H1 (cell line): Measurements from ENCODE around the gene ASAP2. TPM values are rescaled to one million over a fixed set of nuclear protein-coding genes. Genes with fewer than 3 reads are reported as not detected.
A peak's percentile ranks its signal among the peaks of the same experiment; 100 is the strongest.

Experiments
- CTCF ChIA-PET: fragments of 300-600 bp; sonication (Branson Sonifier 250); formaldehyde crosslinking; loops from one replicate; lab custom pipeline; 2021; ENCODE audit not compliant: partially characterized antibody; lab: Charles Lee
- POLR2A ChIA-PET: fragments of 300-600 bp; sonication (Branson Sonifier 250); formaldehyde crosslinking; loops from one replicate; lab custom pipeline; 2021; ENCODE audit warnings: inconsistent platforms; ENCODE audit not compliant: partially characterized antibody; lab: Charles Lee
- DNase-seq, 2 experiments: peaks; one replicate each; pipeline versions ENCODE4 v3.0.0 to v3.0.0-alpha.2; 2010 to 2022; ENCODE audit warnings: low spot score in 2 of 2, low read depth in 1 of 2, mixed read lengths in 1 of 2
- FAIRE-seq: peaks from 2 replicates; lab custom pipeline; 2011; peaks lifted over from hg19 to GRCh38; lab: Jason Lieb, UNC
- H2AFZ ChIP-seq: 2 replicates; pipeline ENCODE4 v1.8.1; 2012; ENCODE audit warnings: low read length, inconsistent platforms
- H2AK5ac ChIP-seq: 2 replicates; pipeline ENCODE4 v1.6.1; 2013; ENCODE audit warnings: low read depth, low read length
- H2BK120ac ChIP-seq: replicated peaks from 2 replicates; pipeline ENCODE3; 2013; ENCODE audit warnings: low read depth, low read length, inconsistent platforms
- H2BK12ac ChIP-seq: 2 replicates; pipeline ENCODE4 v1.6.1; 2013; ENCODE audit warnings: low read depth, low read length
- H2BK15ac ChIP-seq: 2 replicates; pipeline ENCODE4 v1.6.1; 2013; ENCODE audit warnings: low read length
- H2BK20ac ChIP-seq: 2 replicates; pipeline ENCODE4 v1.6.1; 2013; ENCODE audit warnings: low read length
- H2BK5ac ChIP-seq: 2 replicates; pipeline ENCODE4 v1.6.1; 2013; ENCODE audit warnings: low read depth, low read length
- H3K14ac ChIP-seq: 2 replicates; pipeline ENCODE4 v1.6.1; 2013; ENCODE audit warnings: inconsistent platforms; ENCODE audit not compliant: insufficient read length
- H3K18ac ChIP-seq: 2 replicates; pipeline ENCODE4 v1.6.1; 2013; ENCODE audit warnings: low read length; ENCODE audit errors: extremely low read depth
- H3K23ac ChIP-seq: 2 replicates; pipeline ENCODE4 v1.6.1; 2013; ENCODE audit warnings: inconsistent platforms; ENCODE audit not compliant: insufficient read length
- H3K23me2 ChIP-seq: 2 replicates; pipeline ENCODE4 v1.6.1; 2013; ENCODE audit warnings: low read depth, low read length
- H3K27ac ChIP-seq: 2 replicates; pipeline ENCODE4 v1.6.1; 2011; ENCODE audit warnings: low read depth, low read length, inconsistent platforms
- H3K27me3 ChIP-seq, 4 experiments: replicated peaks in 1 of 4; 1 replicate in 1 of 4; 2 replicates in 3 of 4; pipeline versions ENCODE4 v1.6.1 to v1.8.1; 2011 to 2013; ENCODE audit warnings: low read length in 3 of 4, mild to moderate bottlenecking in 3 of 4, inconsistent platforms in 2 of 4, mixed read lengths in 2 of 4, moderate library complexity in 1 of 4; ENCODE audit not compliant: control insufficient read depth in 3 of 4, insufficient read depth in 3 of 4; ENCODE audit errors: extremely low read depth in 1 of 4
- H3K36me3 ChIP-seq, 4 experiments: 2 replicates each; pipeline versions ENCODE4 v1.6.1 to v1.8.1; 2011 to 2013; ENCODE audit warnings: mild to moderate bottlenecking in 4 of 4, low read length in 3 of 4, moderate library complexity in 2 of 4, control low read depth in 1 of 4, inconsistent platforms in 1 of 4; ENCODE audit not compliant: insufficient read depth in 4 of 4, control insufficient read depth in 2 of 4
- H3K4ac ChIP-seq: replicated peaks from 2 replicates; pipeline ENCODE3; 2013; ENCODE audit warnings: low read length, low read depth, mixed read lengths, inconsistent platforms; ENCODE audit not compliant: insufficient read length
- H3K4me1 ChIP-seq, 4 experiments: replicated peaks in 1 of 4; 1 replicate in 1 of 4; 2 replicates in 3 of 4; pipeline versions ENCODE4 v1.6.1 to v1.8.1; 2011 to 2013; ENCODE audit warnings: low read length in 3 of 4, inconsistent platforms in 2 of 4, mixed read lengths in 1 of 4; ENCODE audit not compliant: insufficient read depth in 4 of 4, control insufficient read depth in 3 of 4
- H3K4me2 ChIP-seq, 2 experiments: 2 replicates each; pipeline versions ENCODE4 v1.6.1 to v1.8.1; 2011 to 2013; ENCODE audit warnings: low read depth in 2 of 2, low read length in 2 of 2, control low read depth in 1 of 2, inconsistent platforms in 1 of 2, mild to moderate bottlenecking in 1 of 2; ENCODE audit not compliant: insufficient read depth in 1 of 2
- H3K4me3 ChIP-seq, 4 experiments: fragments of 200-600, 300-600 bp in 1 of 4; sonication (generic), shearing (Covaris generic), sonication (Bioruptor Twin) in 1 of 4; 2 replicates each; pipeline versions ENCODE4 v1.5.1 to v1.8.1; 2011 to 2016; ENCODE audit warnings: low read length in 4 of 4, low read depth in 3 of 4, control low read depth in 2 of 4, inconsistent platforms in 2 of 4, mild to moderate bottlenecking in 2 of 4, mixed read lengths in 1 of 4, moderate library complexity in 1 of 4; ENCODE audit not compliant: insufficient read depth in 2 of 4; ENCODE audit errors: extremely low read depth in 1 of 4
- H3K56ac ChIP-seq: replicated peaks from 2 replicates; pipeline ENCODE3; 2013; ENCODE audit warnings: low read depth, mild to moderate bottlenecking, mixed read lengths, low read length, inconsistent platforms; ENCODE audit not compliant: insufficient read length
- H3K79me1 ChIP-seq: 2 replicates; pipeline ENCODE4 v1.6.1; 2013; ENCODE audit warnings: low read depth, low read length, control low read depth
- H3K79me2 ChIP-seq, 2 experiments: 2 replicates each; pipeline versions ENCODE4 v1.6.1 to v1.8.1; 2012 to 2013; ENCODE audit warnings: low read length in 2 of 2, mild to moderate bottlenecking in 2 of 2, inconsistent platforms in 1 of 2; ENCODE audit not compliant: insufficient read depth in 2 of 2, control insufficient read depth in 1 of 2
- H3K9ac ChIP-seq, 4 experiments: replicated peaks in 1 of 4; 1 replicate in 1 of 4; 2 replicates in 3 of 4; pipeline versions ENCODE4 v1.6.1 to v1.8.1; 2011 to 2013; ENCODE audit warnings: low read depth in 3 of 4, low read length in 3 of 4, control low read depth in 2 of 4, mild to moderate bottlenecking in 2 of 4, moderate library complexity in 2 of 4, inconsistent platforms in 1 of 4; ENCODE audit errors: extremely low read depth in 1 of 4
- H3K9me3 ChIP-seq, 2 experiments: 2 replicates each; pipeline versions ENCODE4 v1.6.1 to v1.8.1; 2012 to 2013; ENCODE audit warnings: mild to moderate bottlenecking in 2 of 2, moderate library complexity in 2 of 2, control low read depth in 1 of 2, inconsistent platforms in 1 of 2, low read depth in 1 of 2, low read length in 1 of 2, mixed read lengths in 1 of 2; ENCODE audit not compliant: insufficient read depth in 2 of 2
- H4K20me1 ChIP-seq, 2 experiments: replicated peaks in 1 of 2; 2 replicates each; pipeline versions ENCODE3 to v1.8.1; 2011 to 2013; ENCODE audit warnings: inconsistent platforms in 2 of 2, low read length in 2 of 2, mild to moderate bottlenecking in 1 of 2; ENCODE audit not compliant: insufficient read depth in 2 of 2, control insufficient read depth in 1 of 2
- H4K5ac ChIP-seq: 2 replicates; pipeline ENCODE4 v1.6.1; 2013; ENCODE audit warnings: low read length, low read depth, mixed read lengths, inconsistent platforms; ENCODE audit not compliant: insufficient read length
- H4K8ac ChIP-seq: 2 replicates; pipeline ENCODE4 v1.8.0; 2013; ENCODE audit warnings: mild to moderate bottlenecking, moderate library complexity, low read length, inconsistent platforms; ENCODE audit not compliant: insufficient read depth; ENCODE audit errors: extremely low read depth
- H4K91ac ChIP-seq: replicated peaks from 2 replicates; pipeline ENCODE3; 2013; ENCODE audit warnings: low read length, mixed read lengths, inconsistent platforms; ENCODE audit not compliant: insufficient read length
- ATF3 ChIP-seq: IDR thresholded peaks from 2 replicates; pipeline ENCODE4 v1.6.1; 2011; ENCODE audit warnings: low read depth, mild to moderate bottlenecking, low read length; ENCODE audit not compliant: insufficient read depth
- EP300 ChIP-seq, 2 experiments: IDR thresholded peaks; 1 replicate in 1 of 2; 2 replicates in 1 of 2; pipeline ENCODE4 v1.6.1; 2011 to 2012; ENCODE audit warnings: low read depth in 2 of 2, low read length in 2 of 2, mild to moderate bottlenecking in 2 of 2, borderline replicate concordance in 1 of 2, inconsistent platforms in 1 of 2, moderate library complexity in 1 of 2
- FOSL1 ChIP-seq: IDR thresholded peaks from 2 replicates; pipeline ENCODE4 v1.6.1; 2011; ENCODE audit warnings: mild to moderate bottlenecking, low read depth, low read length, moderate library complexity; ENCODE audit not compliant: insufficient read depth
- NRF1 ChIP-seq: IDR thresholded peaks from 2 replicates; pipeline ENCODE4 v1.6.1; 2011; ENCODE audit warnings: mild to moderate bottlenecking, low read depth, low read length, improper control_type of control experiment
- POU5F1 ChIP-seq: IDR thresholded peaks from 2 replicates; pipeline ENCODE4 v1.6.1; 2011; ENCODE audit warnings: low read depth, mild to moderate bottlenecking, low read length, moderate library complexity
- SIN3A ChIP-seq, 2 experiments: IDR thresholded peaks in 1 of 2; conservative IDR thresholded peaks in 1 of 2; 2 replicates each; pipeline ENCODE4 v1.6.1; 2011 to 2012; ENCODE audit warnings: low read length in 2 of 2, improper control_type of control experiment in 1 of 2, low read depth in 1 of 2, mild to moderate bottlenecking in 1 of 2
- SP1 ChIP-seq: IDR thresholded peaks from 2 replicates; pipeline ENCODE4 v1.6.1; 2011; ENCODE audit warnings: low read depth, low read length
- TEAD4 ChIP-seq: IDR thresholded peaks from 2 replicates; pipeline ENCODE4 v1.6.1; 2012; ENCODE audit warnings: low read depth, low read length, inconsistent platforms, mixed read lengths
- WGBS, 2 experiments: shearing (Covaris generic) in 1 of 2; methylation state at CpG; one replicate each; pipeline versions ENCODE4 v1.1.6 to v1.1.7; 2013 to 2015; ENCODE audit warnings: low lambda C conversion rate in 2 of 2, mixed read lengths in 2 of 2, inconsistent platforms in 1 of 2, low coverage in 1 of 2, missing lambda C conversion rate in 1 of 2; ENCODE audit not compliant: insufficient replicate concordance in 2 of 2, insufficient coverage in 1 of 2, insufficient read length in 1 of 2; ENCODE audit errors: extremely low coverage in 1 of 2, missing lambda C conversion rate in 1 of 2; 5-methylcytosine and 5-hydroxymethylcytosine counted together
- polyA plus RNA-seq, 7 experiments: library from polyadenylated mRNA; depleted of rRNA in 3 of 7; stranded (reverse) in 5 of 7; unstranded in 2 of 7; fragments of >200 nt in 5 of 7; fragments of 200-250 nt in 2 of 7; gene quantifications; 1 replicate in 5 of 7; 2 replicates in 1 of 7; 4 replicates in 1 of 7; pipeline versions ENCODE4 v1.2.1 to v1.2.3, GENCODE V29; 2011 to 2013; ENCODE audit warnings: missing spikeins in 2 of 7, mixed read lengths in 2 of 7
- total RNA-seq: library from RNA; stranded (reverse); fragmentation: NEBNext Ultra II Directional; extraction: Animal tissue kit (Norgen Biotek cat#: 25700); gene quantifications from 2 replicates; pipeline ENCODE4 v1.2.1, GENCODE V29; 2021

The ASAP2 gene
- total and polyA plus RNA-seq, 2 of the 8 experiments (the other 6 are each of a cell fraction or from before 2014, with no cell fraction given): 10.2 to 18.7 TPM

- Histone ChIP-seq H3K27me3 (0 out of 7 replicates have a peak, but pooled peaks cover 0 to 2% (median 0%) of the 10 kb centered on the region in 4 experiments), H3K23ac (no peak overlapping the region), H4K5ac (no peak overlapping the region), H2BK15ac (no peak overlapping the region), H4K20me1 (no peaks in the 10 kb centered on the region), H3K18ac (no peak overlapping the region), H2BK120ac (no peak overlapping the region), H2BK20ac (no peak overlapping the region), H4K91ac (no peak overlapping the region), H3K9ac (no peak overlapping the region), H3K56ac (no peak overlapping the region), H2AFZ (no peak overlapping the region), H3K4me3 (no peak overlapping the region), H3K23me2 (no peaks in the 10 kb centered on the region), H3K4me1 (peaks cover 0 to 8% (median 5%) of the 10 kb centered on the region in 4 experiments), H3K14ac (no peak overlapping the region), H2BK12ac (no peak overlapping the region), H3K27ac (no peak overlapping the region), H2BK5ac (no peak overlapping the region), H3K36me3 (no peaks in the 10 kb centered on the region), H3K4ac (no peak overlapping the region), H3K9me3 (no peaks in the 10 kb centered on the region), H3K79me1 (no peaks in the 10 kb centered on the region), H2AK5ac (no peak overlapping the region), H4K8ac (no peak overlapping the region), H3K79me2 (no peaks in the 10 kb centered on the region), H3K4me2 (no peak overlapping the region)
- FAIRE-seq: no peak
- TF ChIP-seq NRF1: no peak
- no peak for TF ChIP-seq POU5F1
- no peak for TF ChIP-seq TEAD4
- no peak; a peak in 1 of 4 replicates for TF ChIP-seq SIN3A (conservative IDR thresholded peaks at IDR 0.05 in 1 of 2, IDR thresholded peaks at IDR 0.05 in 1 of 2; ENCODE audit: low read depth in 1 of 2, low read length in 2 of 2)
- no peak for TF ChIP-seq SP1
- no peak for TF ChIP-seq EP300 (IDR thresholded peaks at IDR 0.05; ENCODE audit: borderline replicate concordance in 1 of 2, low read depth in 2 of 2, low read length in 2 of 2)
- no peak for TF ChIP-seq ATF3
- no peak for TF ChIP-seq FOSL1
- WGBS, 2 experiments: 77% methylated on average over 10 of the region's 10 CpGs; no CpG with 5 or more reads in 1 of the 2 experiments
- peak in 1 of 2 experiments; percentile 17 for DNase-seq
- ChIA-PET POLR2A (interaction anchor here (1.5 kb wide), 1 partner anchor 14 kb away, joined by 4 read pairs; no protein-coding TSS in a partner anchor), CTCF (interaction anchor here (0.6 to 1.5 kb wide), 7 partner anchors 8 to 196 kb away, joined by 3 to 6 read pairs (median 3); no protein-coding TSS in a partner anchor)
These were observed 31.7 kb upstream of the ASAP2 start for GRCh38 chr2:9174771-9175437.
